Measurements from ENCODE around the gene WDR86.

Gene WDR86

DNA sequence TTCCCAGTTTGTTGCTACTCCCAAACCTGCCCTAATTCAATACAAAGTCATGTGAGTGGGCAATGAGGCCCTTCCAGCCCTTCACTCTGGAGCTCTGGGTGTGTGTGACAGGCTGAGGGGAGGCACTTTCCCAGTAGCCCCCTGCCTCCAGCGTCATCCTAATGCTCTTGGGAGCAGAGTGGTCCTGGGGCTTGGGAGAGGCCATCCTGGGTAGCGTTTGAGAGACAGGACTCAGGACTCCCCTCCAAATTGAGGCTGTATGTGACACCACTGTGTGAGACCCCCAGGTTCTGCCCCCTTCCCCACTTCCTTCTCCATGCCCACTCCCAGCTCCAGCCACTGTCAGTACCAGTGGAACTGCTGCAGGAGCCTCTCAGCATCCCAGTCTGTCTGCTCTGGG lies 36.6 kb upstream of the WDR86 start:
- CTCF ChIA-PET: no interaction called here
- no peak for TF ChIP-seq ELF4 (IDR thresholded peaks at IDR 0.05)
- TF ChIP-seq, protein P1, sequence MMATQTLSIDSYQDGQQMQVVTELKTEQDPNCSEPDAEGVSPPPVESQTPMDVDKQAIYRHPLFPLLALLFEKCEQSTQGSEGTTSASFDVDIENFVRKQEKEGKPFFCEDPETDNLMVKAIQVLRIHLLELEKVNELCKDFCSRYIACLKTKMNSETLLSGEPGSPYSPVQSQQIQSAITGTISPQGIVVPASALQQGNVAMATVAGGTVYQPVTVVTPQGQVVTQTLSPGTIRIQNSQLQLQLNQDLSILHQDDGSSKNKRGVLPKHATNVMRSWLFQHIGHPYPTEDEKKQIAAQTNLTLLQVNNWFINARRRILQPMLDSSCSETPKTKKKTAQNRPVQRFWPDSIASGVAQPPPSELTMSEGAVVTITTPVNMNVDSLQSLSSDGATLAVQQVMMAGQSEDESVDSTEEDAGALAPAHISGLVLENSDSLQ (IDR thresholded peaks at IDR 0.05): no peak
- no peak for TF ChIP-seq SUZ12 (IDR thresholded peaks at IDR 0.05)
- TF ChIP-seq LEF1 (IDR thresholded peaks at IDR 0.05; ENCODE audit: borderline replicate concordance): no peak
- TF ChIP-seq FOXM1 (IDR thresholded peaks at IDR 0.05; ENCODE audit: borderline replicate concordance): no peak
- TF ChIP-seq NFRKB (IDR thresholded peaks at IDR 0.05): no peak
- no peak for TF ChIP-seq SP1 (IDR thresholded peaks at IDR 0.05)
- no peak for TF ChIP-seq FOXA1 (IDR thresholded peaks at IDR 0.05)
- no peak for TF ChIP-seq L3MBTL2 (conservative IDR thresholded peaks at IDR 0.05)
- TF ChIP-seq BHLHE40 (IDR thresholded peaks at IDR 0.05; ENCODE audit: borderline replicate concordance): no peak
- TF ChIP-seq ZNF384 (IDR thresholded peaks at IDR 0.05): no peak
- no peak for TF ChIP-seq TARDBP (IDR thresholded peaks at IDR 0.05)
- no peak for TF ChIP-seq CTBP1 (IDR thresholded peaks at IDR 0.05; ENCODE audit: borderline replicate concordance)
- TF ChIP-seq ARNT (IDR thresholded peaks at IDR 0.05): no peak
- no peak for TF ChIP-seq HDGF (IDR thresholded peaks at IDR 0.05; ENCODE audit: borderline replicate concordance)
- TF ChIP-seq FOXK2 (IDR thresholded peaks at IDR 0.05): no peak
- DNase-seq (ENCODE audit: extremely low spot score): no peak
- POLR2A ChIA-PET: no interaction called here

DNA sequence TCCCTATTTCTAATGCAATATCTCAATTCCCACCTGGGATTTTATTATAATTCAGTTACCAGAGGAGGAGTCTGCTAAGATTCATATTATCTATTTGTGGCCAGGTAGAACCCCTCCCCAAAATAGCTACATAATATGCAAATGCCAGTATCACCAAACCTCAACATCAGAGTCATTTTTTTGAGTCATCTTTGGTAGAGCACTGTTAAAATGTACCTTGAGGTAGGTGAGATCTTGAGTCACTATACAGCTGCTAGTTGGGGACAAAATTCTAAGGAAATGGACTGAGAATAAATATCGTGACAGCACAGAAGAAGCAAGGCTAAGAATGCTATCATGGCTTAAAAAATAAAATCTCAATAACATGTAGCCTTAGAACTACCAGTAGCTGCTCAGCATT lies 34.8 kb upstream of the WDR86 start:
- TF ChIP-seq SP1 (IDR thresholded peaks at IDR 0.05): no peak
- no peak for TF ChIP-seq ELF4 (IDR thresholded peaks at IDR 0.05)
- TF ChIP-seq TARDBP (IDR thresholded peaks at IDR 0.05): no peak
- TF ChIP-seq L3MBTL2 (conservative IDR thresholded peaks at IDR 0.05): no peak
- TF ChIP-seq FOXA1 (IDR thresholded peaks at IDR 0.05): no peak
- no peak for TF ChIP-seq LEF1 (IDR thresholded peaks at IDR 0.05; ENCODE audit: borderline replicate concordance)
- TF ChIP-seq FOXK2 (IDR thresholded peaks at IDR 0.05): no peak
- no peak for TF ChIP-seq FOXM1 (IDR thresholded peaks at IDR 0.05; ENCODE audit: borderline replicate concordance)
- no peak for TF ChIP-seq HDGF (IDR thresholded peaks at IDR 0.05; ENCODE audit: borderline replicate concordance)
- TF ChIP-seq ARNT (IDR thresholded peaks at IDR 0.05): no peak
- TF ChIP-seq BHLHE40 (IDR thresholded peaks at IDR 0.05; ENCODE audit: borderline replicate concordance): no peak
- TF ChIP-seq, protein P1 (IDR thresholded peaks at IDR 0.05): no peak
- TF ChIP-seq CTBP1 (IDR thresholded peaks at IDR 0.05; ENCODE audit: borderline replicate concordance): no peak
- no peak for TF ChIP-seq ZNF384 (IDR thresholded peaks at IDR 0.05)
- TF ChIP-seq NFRKB (IDR thresholded peaks at IDR 0.05): no peak
- no peak for TF ChIP-seq SUZ12 (IDR thresholded peaks at IDR 0.05)
- ChIA-PET POLR2A (no interaction called here), CTCF (interaction anchor here (1.5 kb wide), 1 partner anchor 16 kb away, joined by 4 read pairs; no protein-coding TSS in a partner anchor)
- no peak for DNase-seq (ENCODE audit: extremely low spot score)

DNA sequence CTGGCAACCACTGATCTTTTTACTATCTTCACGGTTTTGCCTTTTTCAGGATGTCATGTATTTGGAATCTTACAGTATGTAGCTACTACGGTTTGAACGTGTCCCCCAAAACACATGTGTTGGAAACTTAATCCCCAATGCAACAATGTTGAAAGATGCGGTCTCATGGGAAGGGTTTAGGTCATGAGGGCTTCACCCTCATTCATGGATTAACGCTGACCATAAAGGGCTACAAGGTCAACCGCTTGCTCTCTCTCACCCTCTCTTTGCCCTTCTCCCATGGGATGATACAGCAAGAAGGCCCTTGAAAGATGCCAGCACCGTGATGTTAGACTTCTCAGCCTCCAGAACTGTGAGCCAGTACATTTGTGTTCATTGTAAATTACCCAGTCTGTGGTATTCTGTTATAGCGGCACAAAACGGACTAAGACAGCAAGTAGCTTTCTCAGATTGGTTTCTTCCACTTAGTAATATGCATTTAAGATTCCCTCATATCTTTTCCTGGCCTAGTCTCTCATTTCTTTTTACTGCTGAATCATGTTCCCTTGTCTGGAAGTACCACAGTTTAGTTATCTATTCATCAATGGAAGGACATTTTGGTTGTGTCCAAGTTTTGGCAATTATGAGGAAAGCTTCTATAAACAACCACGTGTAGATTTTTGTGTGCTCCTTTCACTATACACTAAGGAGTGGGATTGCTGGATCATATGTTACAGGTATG lies 33.1 kb upstream of the WDR86 start:
- ChIA-PET POLR2A (no interaction called here), CTCF (interaction anchor here (0.6 to 1.5 kb wide), 2 partner anchors 17 to 229 kb away, joined by 3 to 4 read pairs; no protein-coding TSS in a partner anchor)
- no peak for DNase-seq (ENCODE audit: extremely low spot score)
- TF ChIP-seq BHLHE40 (IDR thresholded peaks at IDR 0.05; ENCODE audit: borderline replicate concordance): no peak
- TF ChIP-seq FOXM1 (IDR thresholded peaks at IDR 0.05; ENCODE audit: borderline replicate concordance): no peak
- no peak for TF ChIP-seq ZNF384 (IDR thresholded peaks at IDR 0.05)
- no peak for TF ChIP-seq LEF1 (IDR thresholded peaks at IDR 0.05; ENCODE audit: borderline replicate concordance)
- no peak for TF ChIP-seq NFRKB (IDR thresholded peaks at IDR 0.05)
- TF ChIP-seq SP1 (IDR thresholded peaks at IDR 0.05): no peak
- TF ChIP-seq CTBP1 (IDR thresholded peaks at IDR 0.05; ENCODE audit: borderline replicate concordance): no peak
- TF ChIP-seq ARNT (IDR thresholded peaks at IDR 0.05): no peak
- no peak for TF ChIP-seq FOXA1 (IDR thresholded peaks at IDR 0.05)
- no peak for TF ChIP-seq SUZ12 (IDR thresholded peaks at IDR 0.05)
- TF ChIP-seq FOXK2 (IDR thresholded peaks at IDR 0.05): no peak
- no peak for TF ChIP-seq TARDBP (IDR thresholded peaks at IDR 0.05)
- no peak for TF ChIP-seq L3MBTL2 (conservative IDR thresholded peaks at IDR 0.05)
- no peak for TF ChIP-seq HDGF (IDR thresholded peaks at IDR 0.05; ENCODE audit: borderline replicate concordance)
- TF ChIP-seq, protein P1 (IDR thresholded peaks at IDR 0.05): no peak
- no peak for TF ChIP-seq ELF4 (IDR thresholded peaks at IDR 0.05)

DNA sequence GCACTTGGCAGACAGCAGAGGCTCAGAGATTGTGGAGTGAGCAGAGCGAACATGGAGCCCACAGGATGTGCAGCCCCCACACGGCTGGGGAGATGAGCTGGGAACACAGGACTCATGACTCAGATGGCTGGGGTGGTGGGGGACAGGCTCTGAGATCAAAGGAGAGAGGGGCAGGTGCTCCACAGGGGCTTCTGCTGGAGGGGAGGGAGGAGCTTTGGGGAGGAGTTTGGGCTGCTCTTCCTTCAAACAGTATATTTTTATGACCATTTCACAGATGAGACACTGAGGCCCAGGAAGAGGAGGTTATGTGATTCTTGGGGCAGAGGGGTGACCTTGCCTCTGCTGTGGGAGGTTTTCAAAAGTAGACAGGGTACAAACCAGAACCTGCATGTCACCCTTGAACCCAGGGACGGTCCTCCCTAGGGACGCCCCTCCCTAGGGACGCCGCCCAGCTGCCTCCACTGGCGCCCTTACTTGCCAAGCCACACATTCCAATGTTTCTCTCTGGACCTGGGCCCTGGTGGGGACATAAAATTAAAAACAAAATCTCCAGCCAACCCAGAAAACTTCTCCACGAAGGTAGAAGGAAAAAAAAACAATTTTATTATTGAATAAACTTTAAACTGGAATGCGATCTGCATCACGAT lies 31.1 kb upstream of the WDR86 start:
- ChIA-PET POLR2A (no interaction called here), CTCF (no interaction called here)
- TF ChIP-seq SUZ12 (IDR thresholded peaks at IDR 0.05) (no peak), NFRKB (IDR thresholded peaks at IDR 0.05) (no peak), FOXA1 (IDR thresholded peaks at IDR 0.05) (no peak)
- TF ChIP-seq, protein P1 (IDR thresholded peaks at IDR 0.05): no peak
- no peak for DNase-seq (ENCODE audit: extremely low spot score)

All from HEK293T (cell line).